IMR-90 (cell line): ENCODE measurements around the gene PITX1. TPM values are rescaled to one million over a fixed set of nuclear protein-coding genes. Genes with fewer than 3 reads are reported as not detected.

Experiments
- ATAC-seq: fragments of 200-7000 bp; cut with Tn5 transposase; 2 replicates; pipeline ENCODE4 v1.9.1; 2020; ENCODE audit warnings: low read depth, mild to moderate bottlenecking, moderate library complexity
- BruUV-seq: library from RNA; stranded (reverse); fragments of 400-500 nt; replicated peaks from 2 replicates; lab custom pipeline; 2021; lab: Mats Ljungman, UMichigan
- CTCF ChIA-PET: fragments of 300-600 bp; formaldehyde crosslinking; extraction: SDS; loops from one replicate; lab custom pipeline; 2021; ENCODE audit warnings: antibody characterized with exemption; lab: Yijun Ruan, JAX
- POLR2A ChIA-PET: fragments of 300-600 bp; sonication (Branson Sonifier 250); formaldehyde crosslinking; loops from one replicate; lab custom pipeline; 2022; ENCODE audit warnings: antibody characterized with exemption; ENCODE audit not compliant: unreplicated experiment; lab: Charles Lee
- DNase-seq: peaks from one replicate; pipeline ENCODE4 v3.0.0; 2013
- H2AFZ ChIP-seq: replicated peaks from 2 replicates; pipeline ENCODE3; 2013; ENCODE audit warnings: low read length, mild to moderate bottlenecking; ENCODE audit not compliant: poor library complexity
- H2AK5ac ChIP-seq: 2 replicates; pipeline ENCODE4 v1.6.1; 2013; ENCODE audit warnings: low read depth, low read length, inconsistent platforms
- H2AK9ac ChIP-seq: replicated peaks from 2 replicates; pipeline ENCODE3; 2013; ENCODE audit warnings: mild to moderate bottlenecking, low read depth, low read length, moderate library complexity; ENCODE audit not compliant: poor library complexity
- H2BK120ac ChIP-seq: 2 replicates; pipeline ENCODE4 v1.6.1; 2013; ENCODE audit warnings: low read depth, low read length, inconsistent platforms
- H2BK15ac ChIP-seq: 3 replicates; pipeline ENCODE4 v1.6.1; 2013; ENCODE audit warnings: low read depth, low read length, inconsistent platforms
- H2BK20ac ChIP-seq: 2 replicates; pipeline ENCODE4 v1.6.1; 2013; ENCODE audit warnings: low read depth, mild to moderate bottlenecking, inconsistent platforms, low read length, moderate library complexity
- H2BK5ac ChIP-seq: 2 replicates; pipeline ENCODE4 v1.6.1; 2013; ENCODE audit warnings: mild to moderate bottlenecking, low read depth, low read length, inconsistent platforms; ENCODE audit not compliant: poor library complexity, severe bottlenecking
- H3K14ac ChIP-seq: replicated peaks from 2 replicates; pipeline ENCODE4 v1.6.1; 2013; ENCODE audit warnings: low read depth, low read length, inconsistent platforms
- H3K18ac ChIP-seq: 2 replicates; pipeline ENCODE4 v1.6.1; 2013; ENCODE audit warnings: low read depth, low read length, control low read depth
- H3K23ac ChIP-seq: 2 replicates; pipeline ENCODE4 v1.6.1; 2013; ENCODE audit warnings: low read depth, low read length, inconsistent platforms
- H3K27ac ChIP-seq: 2 replicates; pipeline ENCODE4 v1.5.1; 2013; ENCODE audit warnings: mild to moderate bottlenecking, control low read depth, low read length; ENCODE audit not compliant: insufficient read depth
- H3K27me3 ChIP-seq: 2 replicates; pipeline ENCODE4 v1.6.1; 2013; ENCODE audit warnings: low read length; ENCODE audit not compliant: control insufficient read depth, insufficient read depth
- H3K36me3 ChIP-seq: 2 replicates; pipeline ENCODE4 v1.6.1; 2013; ENCODE audit warnings: low read length, mixed read lengths; ENCODE audit not compliant: control insufficient read depth, insufficient read depth
- H3K4ac ChIP-seq: 2 replicates; pipeline ENCODE4 v1.6.1; 2013; ENCODE audit warnings: low read depth, low read length, inconsistent platforms
- H3K4me1 ChIP-seq: 2 replicates; pipeline ENCODE4 v1.6.1; 2013; ENCODE audit warnings: low read length, mixed read lengths; ENCODE audit not compliant: control insufficient read depth, insufficient read depth
- H3K4me2 ChIP-seq: 2 replicates; pipeline ENCODE4 v1.6.1; 2013; ENCODE audit warnings: low read depth, mild to moderate bottlenecking, control low read depth, low read length, moderate library complexity
- H3K4me3 ChIP-seq: 2 replicates; pipeline ENCODE4 v1.5.1; 2013; ENCODE audit warnings: low read depth, mild to moderate bottlenecking, control low read depth, low read length, moderate library complexity; ENCODE audit not compliant: insufficient read depth
- H3K56ac ChIP-seq: 2 replicates; pipeline ENCODE4 v1.6.1; 2013; ENCODE audit warnings: low read length, inconsistent platforms; ENCODE audit not compliant: insufficient read depth; ENCODE audit errors: extremely low read depth
- H3K79me1 ChIP-seq, 2 experiments: 2 replicates each; pipeline ENCODE4 v1.6.1; 2013; ENCODE audit warnings: low read length in 2 of 2, inconsistent platforms in 1 of 2, low read depth in 1 of 2
- H3K9ac ChIP-seq: 2 replicates; pipeline ENCODE4 v1.6.1; 2013; ENCODE audit warnings: low read depth, low read length, control low read depth
- H3K9me1 ChIP-seq: 2 replicates; pipeline ENCODE4 v1.6.1; 2013; ENCODE audit warnings: low read length, inconsistent platforms; ENCODE audit not compliant: insufficient read depth
- H3K9me3 ChIP-seq: 2 replicates; pipeline ENCODE4 v1.6.1; 2013; ENCODE audit warnings: low read length; ENCODE audit not compliant: control insufficient read depth, insufficient read depth
- H4K20me1 ChIP-seq: 2 replicates; pipeline ENCODE4 v1.6.1; 2013; ENCODE audit warnings: low read length, inconsistent platforms; ENCODE audit not compliant: insufficient read depth
- H4K5ac ChIP-seq: 2 replicates; pipeline ENCODE4 v1.6.1; 2013; ENCODE audit warnings: mild to moderate bottlenecking, low read depth, low read length, control low read depth
- H4K8ac ChIP-seq, 2 experiments: 2 replicates each; pipeline ENCODE4 v1.6.1; 2013; ENCODE audit warnings: low read depth in 2 of 2, low read length in 2 of 2, control low read depth in 1 of 2, inconsistent platforms in 1 of 2
- H4K91ac ChIP-seq: 2 replicates; pipeline ENCODE4 v1.6.1; 2013; ENCODE audit warnings: low read depth, low read length, inconsistent platforms; ENCODE audit not compliant: insufficient read depth
- BHLHE40 ChIP-seq: fragments of 150-350 bp; IDR thresholded peaks from 2 replicates; pipeline ENCODE4 v1.6.1; 2016; ENCODE audit warnings: mild to moderate bottlenecking, low read depth, low read length
- CEBPB ChIP-seq: IDR thresholded peaks from 2 replicates; pipeline ENCODE4 v1.6.1; 2012; ENCODE audit warnings: low read depth, low read length, improper control_type of control experiment
- CHD1 ChIP-seq: IDR thresholded peaks from 2 replicates; pipeline ENCODE4 v1.6.1; 2012; ENCODE audit warnings: low read depth, low read length, improper control_type of control experiment
- ELK1 ChIP-seq: fragments of 150-350 bp; IDR thresholded peaks from 2 replicates; pipeline ENCODE4 v1.6.1; 2016; ENCODE audit warnings: low read depth, mild to moderate bottlenecking, low read length, moderate library complexity, borderline replicate concordance
- FOS ChIP-seq: fragments of 150-350 bp; IDR thresholded peaks from 2 replicates; pipeline ENCODE4 v1.6.1; 2016; ENCODE audit warnings: low read depth, low read length
- MAFK ChIP-seq: IDR thresholded peaks from 2 replicates; pipeline ENCODE4 v1.6.1; 2012; ENCODE audit warnings: low read depth, low read length, improper control_type of control experiment
- MAZ ChIP-seq: IDR thresholded peaks from 2 replicates; pipeline ENCODE4 v1.6.1; 2012; ENCODE audit warnings: low read depth, mild to moderate bottlenecking, low read length, improper control_type of control experiment, moderate library complexity, borderline replicate concordance
- MXI1 ChIP-seq: IDR thresholded peaks from 2 replicates; pipeline ENCODE4 v1.6.1; 2012; ENCODE audit warnings: low read depth, mild to moderate bottlenecking, low read length, moderate library complexity, borderline replicate concordance
- NFE2L2 ChIP-seq: fragments of 150-350 bp; IDR thresholded peaks from 2 replicates; pipeline ENCODE4 v1.6.1; 2016; ENCODE audit warnings: low read depth, mild to moderate bottlenecking, low read length
- POLR2A ChIP-seq: IDR thresholded peaks from 2 replicates; pipeline ENCODE4 v1.6.1; 2012; ENCODE audit warnings: mild to moderate bottlenecking, low read depth, low read length
- RAD21 ChIP-seq: IDR thresholded peaks from 2 replicates; pipeline ENCODE4 v1.6.1; 2012; ENCODE audit warnings: low read length, improper control_type of control experiment
- RCOR1 ChIP-seq: IDR thresholded peaks from 2 replicates; pipeline ENCODE4 v1.6.1; 2012; ENCODE audit warnings: mild to moderate bottlenecking, low read length, improper control_type of control experiment; ENCODE audit not compliant: insufficient replicate concordance
- RFX5 ChIP-seq: IDR thresholded peaks from 2 replicates; pipeline ENCODE4 v1.8.0; 2012; ENCODE audit warnings: low read depth, mild to moderate bottlenecking, low read length, moderate library complexity
- SMC3 ChIP-seq: fragments of 150-350 bp; IDR thresholded peaks from 2 replicates; pipeline ENCODE4 v1.6.1; 2016; ENCODE audit warnings: low read depth, mild to moderate bottlenecking, antibody characterized with exemption, low read length, moderate library complexity
- WGBS, 2 experiments: methylation state at CpG; one replicate each; pipeline versions ENCODE4 v1.1.5 to v1.1.7; 2013; ENCODE audit warnings: missing lambda C conversion rate in 2 of 2; ENCODE audit not compliant: insufficient read length in 1 of 2; ENCODE audit errors: extremely low coverage in 2 of 2; 5-methylcytosine and 5-hydroxymethylcytosine counted together
- dilution Hi-C: fragments of 300-500 bp; cut with HindIII; formaldehyde crosslinking; loops from one replicate; pipeline ENCODE4 v1.14.3; 2018; ENCODE audit warnings: low sequenced_read_pairs; ENCODE audit not compliant: unreplicated experiment
- in situ Hi-C: fragments of 300-500 bp; cut with MboI; formaldehyde crosslinking; loops from 3 replicates; pipeline ENCODE4 v1.14.3; 2019; ENCODE audit warnings: low sequenced_read_pairs, inconsistent platforms, mixed read lengths
- intact Hi-C: fragments of 100-400 bp; cut with micrococcal nuclease; formaldehyde crosslinking; loops from 2 replicates; pipeline ENCODE4 v1.10.0; 2022
- polyA plus RNA-seq, 3 experiments: library from polyadenylated mRNA; depleted of rRNA; stranded (reverse); fragments of >200 nt; gene quantifications; 2 replicates each; pipeline ENCODE4 v1.2.3, GENCODE V29; 2012; ENCODE audit warnings: low replicate concordance in 1 of 3
- total RNA-seq: library from RNA; depleted of rRNA; stranded (reverse); fragments of >200 nt; gene quantifications from 2 replicates; pipeline ENCODE4 v1.2.3, GENCODE V29; 2012
- TF ChIP-seq, protein P1 (sequence below): fragments of 150-350 bp; IDR thresholded peaks from 2 replicates; pipeline ENCODE4 v1.6.1; 2017; ENCODE audit warnings: mild to moderate bottlenecking, antibody characterized with exemption, low read length, low read depth
- TF ChIP-seq, protein P2 (sequence below): conservative IDR thresholded peaks from 2 replicates; pipeline ENCODE4 v1.5.1; 2012; ENCODE audit warnings: mild to moderate bottlenecking, low read depth, low read length, improper control_type of control experiment

Gene PITX1
- total and polyA plus RNA-seq, 2 of the 4 experiments (the other 2 are of a cell fraction) = 10.4 to 29.8 TPM

DNA sequence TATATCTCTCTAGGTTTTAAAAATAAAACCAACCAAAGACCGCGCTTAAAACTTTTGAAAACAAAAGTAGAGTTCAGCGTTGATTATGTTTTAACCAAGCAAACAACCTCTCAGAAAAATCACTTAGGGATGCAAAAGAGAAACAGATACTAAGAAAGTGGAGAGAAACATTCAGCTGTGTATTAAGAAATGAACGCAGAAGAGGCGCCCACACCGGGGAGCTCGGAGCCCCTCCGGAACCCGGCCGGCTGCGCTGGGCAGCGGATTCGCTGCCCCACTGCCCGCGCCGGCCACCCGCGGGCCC is 1.4 kb downstream of the PITX1 start:
- H3K4me2 ChIP-seq = peak overlapping the region; percentile 88
- dilution Hi-C loops = no loop called here
- CTCF ChIA-PET = interaction anchor here (0.9 kb wide), 1 partner anchor 176 kb away, joined by 3 read pairs; no protein-coding TSS in a partner anchor
- no peak overlapping the region for H2BK15ac ChIP-seq
- POLR2A ChIA-PET = interaction anchor here (1.7 kb wide), 1 partner anchor 107 kb away, joined by 4 read pairs; no protein-coding TSS in a partner anchor
- no peak overlapping the region; the same call in 1 of the 2 replicates for H2BK120ac ChIP-seq
- no peak overlapping the region for H2AK5ac ChIP-seq
- H4K8ac ChIP-seq = peak overlapping the region in 1 of 2 experiments; percentile 67; a peak in 2 of 4 replicates
- no peak for ATAC-seq
- peak overlapping the region; percentile 6 for H2AK9ac ChIP-seq
- in situ Hi-C loops = no loop called here
- H3K36me3 ChIP-seq = peaks cover 34% of the 10 kb centered on the region
- H3K79me1 ChIP-seq = peaks cover 3 to 32% of the 10 kb centered on the region in 2 experiments; a peak in 3 of 4 replicates
- peak overlapping the region; percentile 60 for H3K4me3 ChIP-seq
- H3K9ac ChIP-seq = peak overlapping the region; percentile 95
- 0 out of 2 replicates have a peak, but pooled peaks cover 6% of the 10 kb centered on the region for H3K9me1 ChIP-seq
- H3K27me3 ChIP-seq = peaks cover 8% of the 10 kb centered on the region
- peak overlapping the region; percentile 73 for H3K27ac ChIP-seq
- peak overlapping the region; percentile 48; the same call in 1 of the 2 replicates for H3K56ac ChIP-seq
- no peak overlapping the region for H3K14ac ChIP-seq
- 0% methylated on average over 1 of the region's 18 CpGs; no CpG with 5 or more reads in 1 of the 2 experiments for WGBS, 2 experiments
- H3K23ac ChIP-seq = no peak overlapping the region
- DNase-seq = no peak
- TF ChIP-seq SMC3 (no peak), RCOR1 (no peak), ELK1 (no peak), MXI1 (no peak), RFX5 (no peak), BHLHE40 (no peak), CHD1 (no peak), MAFK (no peak), FOS (no peak), POLR2A (no peak), NFE2L2 (no peak), RAD21 (no peak), MAZ (no peak), CEBPB (no peak)
- TF ChIP-seq, protein P1, sequence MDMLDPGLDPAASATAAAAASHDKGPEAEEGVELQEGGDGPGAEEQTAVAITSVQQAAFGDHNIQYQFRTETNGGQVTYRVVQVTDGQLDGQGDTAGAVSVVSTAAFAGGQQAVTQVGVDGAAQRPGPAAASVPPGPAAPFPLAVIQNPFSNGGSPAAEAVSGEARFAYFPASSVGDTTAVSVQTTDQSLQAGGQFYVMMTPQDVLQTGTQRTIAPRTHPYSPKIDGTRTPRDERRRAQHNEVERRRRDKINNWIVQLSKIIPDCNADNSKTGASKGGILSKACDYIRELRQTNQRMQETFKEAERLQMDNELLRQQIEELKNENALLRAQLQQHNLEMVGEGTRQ = no peak
- TF ChIP-seq, protein P2, sequence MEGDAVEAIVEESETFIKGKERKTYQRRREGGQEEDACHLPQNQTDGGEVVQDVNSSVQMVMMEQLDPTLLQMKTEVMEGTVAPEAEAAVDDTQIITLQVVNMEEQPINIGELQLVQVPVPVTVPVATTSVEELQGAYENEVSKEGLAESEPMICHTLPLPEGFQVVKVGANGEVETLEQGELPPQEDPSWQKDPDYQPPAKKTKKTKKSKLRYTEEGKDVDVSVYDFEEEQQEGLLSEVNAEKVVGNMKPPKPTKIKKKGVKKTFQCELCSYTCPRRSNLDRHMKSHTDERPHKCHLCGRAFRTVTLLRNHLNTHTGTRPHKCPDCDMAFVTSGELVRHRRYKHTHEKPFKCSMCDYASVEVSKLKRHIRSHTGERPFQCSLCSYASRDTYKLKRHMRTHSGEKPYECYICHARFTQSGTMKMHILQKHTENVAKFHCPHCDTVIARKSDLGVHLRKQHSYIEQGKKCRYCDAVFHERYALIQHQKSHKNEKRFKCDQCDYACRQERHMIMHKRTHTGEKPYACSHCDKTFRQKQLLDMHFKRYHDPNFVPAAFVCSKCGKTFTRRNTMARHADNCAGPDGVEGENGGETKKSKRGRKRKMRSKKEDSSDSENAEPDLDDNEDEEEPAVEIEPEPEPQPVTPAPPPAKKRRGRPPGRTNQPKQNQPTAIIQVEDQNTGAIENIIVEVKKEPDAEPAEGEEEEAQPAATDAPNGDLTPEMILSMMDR = no peak
- peaks cover 20% of the 10 kb centered on the region for H4K20me1 ChIP-seq
- H2BK5ac ChIP-seq = peak overlapping the region; percentile 26
- no peak overlapping the region for H2BK20ac ChIP-seq
- H3K4me1 ChIP-seq = peaks cover 19% of the 10 kb centered on the region; the same call in 1 of the 2 replicates
- BruUV-seq = no TSS peak
- H4K5ac ChIP-seq = no peak overlapping the region
- H3K9me3 ChIP-seq = peaks cover 7% of the 10 kb centered on the region
- intact Hi-C loops = loop anchor here (2.0 to 5.0 kb wide), 4 partner anchors 106 to 230 kb away; no protein-coding TSS in a partner anchor
- peak overlapping the region; percentile 52 for H2AFZ ChIP-seq
- no peak overlapping the region for H4K91ac ChIP-seq
- no peak overlapping the region for H3K4ac ChIP-seq
- H3K18ac ChIP-seq = peak overlapping the region; percentile 47; the same call in 1 of the 2 replicates
